HG03354 (cell line): ENCODE data around the gene TIMD4.
"Not testable (repeated sequence)": the region's sequence is repeated elsewhere in the genome, so short reads cannot be mapped to it uniquely, and the experiment has no call there.

ENCODE experiments used
- ATAC-seq: cut with Tn5 transposase; IDR thresholded peaks from one replicate; pipeline ENCODE4 v1.9.1; 2021; ENCODE audit warnings: mild to moderate bottlenecking; ENCODE audit not compliant: unreplicated experiment, poor library complexity, severe bottlenecking

TIMD4 gene

GRCh38 chr5:156963125-156963524 lies at the start of gene TIMD4:
TSS of gene TIMD4 (minus strand) at chr5:156963226. CDS start at chr5:156963198, 28 bp downstream.
- no peak for ATAC-seq

- ATAC-seq = no peak
Measured at GRCh38 chr5:157006262-157006661, 43.2 kb upstream of the TIMD4 start.

DNA sequence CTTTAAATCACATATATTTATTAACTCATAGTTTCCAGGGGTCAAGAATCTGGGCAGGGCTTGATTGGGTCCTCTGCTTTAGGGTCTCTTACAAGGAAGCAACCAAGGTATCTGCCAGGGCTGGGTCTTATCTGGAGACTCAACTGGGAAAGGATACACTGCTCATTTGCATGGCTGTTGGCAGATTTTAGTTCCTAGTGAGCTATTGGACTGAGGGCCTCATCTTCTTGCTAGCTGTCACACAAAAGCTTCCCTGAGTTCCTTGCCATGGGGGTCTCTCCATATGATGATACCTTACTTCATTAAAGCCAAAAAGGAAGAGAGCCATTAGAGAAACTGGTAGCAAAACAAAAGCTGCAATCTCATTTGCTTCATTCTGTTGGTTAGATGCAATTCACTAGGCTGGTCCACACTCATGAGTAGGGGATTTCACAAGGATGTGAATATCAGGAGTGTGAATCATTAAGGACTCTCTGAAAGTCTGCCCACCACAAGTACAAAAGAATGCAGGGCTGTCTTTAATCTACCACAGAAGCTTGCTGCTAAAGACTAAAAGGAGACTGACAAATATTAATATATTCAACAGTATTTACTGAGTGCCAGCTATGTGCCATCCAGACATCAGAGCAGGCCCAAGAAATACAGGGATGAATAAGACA lies 42.0 kb upstream of the TIMD4 start:
- peak; percentile 76 for ATAC-seq

DNA sequence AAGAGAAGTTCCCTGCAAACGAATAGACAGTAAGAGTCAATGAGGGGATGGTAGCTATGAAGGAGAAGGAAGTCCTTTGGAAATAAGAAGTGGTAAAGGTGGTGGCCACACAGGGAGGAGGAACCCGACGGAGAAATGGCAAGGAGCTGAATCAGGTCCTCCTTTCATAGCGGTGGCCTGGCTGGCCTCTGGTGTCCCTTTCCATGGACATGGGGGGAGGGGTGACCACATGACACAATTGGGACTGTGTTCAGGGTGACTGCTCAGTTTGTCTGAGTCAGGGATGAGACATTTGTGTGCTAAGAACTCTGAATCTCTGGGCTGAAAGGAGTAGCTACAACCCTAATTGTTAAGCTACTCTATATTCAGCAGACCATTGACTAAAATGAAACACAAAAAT lies 28.7 kb upstream of the TIMD4 start:
- ATAC-seq = no peak

- ATAC-seq = no peak
Measured at GRCh38 chr5:156984064-156984463, 21.0 kb upstream of the TIMD4 start.

DNA sequence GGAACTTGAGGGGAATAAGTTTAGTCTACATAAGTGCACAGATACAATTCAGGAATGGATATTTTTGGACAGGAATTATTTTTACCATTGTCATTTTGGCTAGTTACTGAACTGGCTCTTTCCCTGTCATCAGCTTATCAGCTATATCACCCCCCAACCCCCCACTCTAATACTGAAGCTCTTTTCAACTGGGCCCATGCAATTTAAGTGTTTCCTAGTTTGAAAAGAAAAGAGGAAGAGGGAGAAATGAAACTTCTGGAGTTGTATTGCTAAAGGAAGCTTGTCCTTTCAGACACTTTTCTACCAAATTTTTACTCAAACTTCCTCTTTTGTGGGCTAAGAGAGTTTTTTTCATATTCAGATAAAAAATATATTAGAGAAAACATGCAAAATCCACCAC lies 18.5 kb upstream of the TIMD4 start:
- ATAC-seq = no peak

GRCh38 chr5:156974328-156974727 lies 11.3 kb upstream of the TIMD4 start:
- no peak for ATAC-seq

- no peak for ATAC-seq
Measured at GRCh38 chr5:156971848-156972525, 9.0 kb upstream of the TIMD4 start.

GRCh38 chr5:156971415-156971814 lies 8.4 kb upstream of the TIMD4 start:
- no peak for ATAC-seq

DNA sequence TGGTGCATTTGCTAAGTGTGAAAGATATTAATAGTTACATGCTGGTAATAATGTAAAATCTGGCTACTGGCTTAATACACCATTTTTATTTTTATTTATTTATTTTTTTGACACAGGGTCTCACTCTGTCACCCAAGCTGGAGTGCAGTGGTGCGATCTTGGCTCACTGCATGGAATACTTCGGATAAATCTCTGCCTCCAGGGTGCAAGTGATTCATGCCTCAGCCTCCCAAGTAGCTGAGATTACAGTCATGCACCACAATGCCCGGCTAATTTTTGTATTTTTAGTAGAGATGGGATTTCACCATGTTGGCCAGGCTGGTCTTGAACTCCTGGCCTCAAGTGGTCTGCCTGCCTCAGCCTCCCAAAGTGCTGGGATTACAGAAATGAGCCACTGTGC lies 4.4 kb upstream of the TIMD4 start:
- ATAC-seq = not testable (repeated sequence)

DNA sequence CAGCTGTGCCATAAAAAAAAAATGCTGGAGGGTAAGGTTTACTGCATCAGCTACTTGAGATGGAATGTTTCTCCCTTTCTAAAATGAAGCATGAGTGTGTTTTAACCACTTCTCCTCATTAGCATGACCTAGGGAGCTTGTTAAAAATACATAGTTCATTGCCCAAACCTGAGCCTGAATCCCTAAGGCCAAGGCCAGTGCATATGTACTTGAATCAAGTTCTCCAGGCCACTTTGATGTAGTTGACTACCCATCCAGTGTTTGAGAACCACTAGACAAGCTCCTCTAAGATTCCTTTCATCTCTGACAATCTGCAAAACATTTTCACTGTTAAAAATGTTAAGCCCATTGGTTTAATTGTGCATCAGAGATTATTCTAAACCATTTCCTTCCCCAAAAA lies 6.7 kb downstream of the TIMD4 start:
- ATAC-seq = no peak

GRCh38 chr5:156951359-156951758 lies 11.7 kb downstream of the TIMD4 start:
- ATAC-seq = no peak

GRCh38 chr5:156950716-156951115 lies 12.3 kb downstream of the TIMD4 start:
- no peak for ATAC-seq

- ATAC-seq = no peak
Measured at GRCh38 chr5:156949424-156949823, 13.6 kb downstream of the TIMD4 start.

DNA sequence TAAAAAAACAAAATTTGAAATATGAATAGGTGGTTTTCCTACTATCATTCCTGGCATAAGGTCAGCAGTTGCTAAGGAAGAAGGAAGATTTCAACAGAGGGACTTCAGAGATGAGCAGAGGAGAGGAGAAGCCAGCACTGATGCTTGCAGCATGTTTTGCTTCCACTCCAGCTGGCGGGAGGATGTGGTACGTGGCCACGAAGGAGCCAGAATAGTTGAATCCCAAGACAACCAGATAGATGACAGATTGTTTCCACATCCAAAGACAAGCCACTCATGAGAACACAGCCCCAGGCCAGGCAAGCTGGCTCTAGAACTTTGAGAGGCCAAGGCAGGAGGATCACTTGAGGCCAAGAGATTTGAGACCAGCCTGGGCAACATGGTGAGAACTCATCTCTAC lies 15.1 kb downstream of the TIMD4 start:
- no peak for ATAC-seq

GRCh38 chr5:156942064-156942463 lies 21.0 kb downstream of the TIMD4 start:
- ATAC-seq = peak; percentile 99

- not testable (repeated sequence) for ATAC-seq
Measured at GRCh38 chr5:156940462-156940861, 22.6 kb downstream of the TIMD4 start.

- no peak for ATAC-seq
Measured at GRCh38 chr5:156936972-156937371, 26.1 kb downstream of the TIMD4 start.

GRCh38 chr5:156934450-156935211 lies 28.4 kb downstream of the TIMD4 start:
- ATAC-seq = peak; percentile 58

- ATAC-seq = no peak
Measured at GRCh38 chr5:156929366-156929948, 33.6 kb downstream of the TIMD4 start.
